Ovary (tissue), 3 donors: ENCODE data around the gene NIF3L1.

Experiments
- CTCF ChIP-seq, 3 donors: fragments of 450-650 bp in 2 of 3; fragments of 200-600 bp in 1 of 3; IDR thresholded peaks; one replicate each; pipeline versions ENCODE4 v1.5.1 to v1.8.0; 2016 to 2022; ENCODE audit warnings: antibody characterized with exemption in 3 of 3, mild to moderate bottlenecking in 1 of 3
- EP300 ChIP-seq: sonication (generic); formaldehyde crosslinking; IDR thresholded peaks from one replicate; pipeline ENCODE4 v1.6.1; 2017; ENCODE audit warnings: antibody characterized with exemption
- POLR2A ChIP-seq: fragments of 450-650 bp; IDR thresholded peaks from one replicate; pipeline ENCODE4 v1.6.1; 2017; ENCODE audit warnings: antibody characterized with exemption, mild to moderate bottlenecking, moderate library complexity
- donor health status: DM: no; HTN: no; CAD: no.

- TF ChIP-seq POLR2A (no peak), CTCF (IDR thresholded peaks at IDR 0.05) (no peak), EP300 (no peak)
These were observed 10.8 kb upstream of the NIF3L1 start for GRCh38 chr2:200878289-200878880.
